CD4-positive, alpha-beta T cell treated with Interferon gamma for 1 hour (primary cell): ENCODE data around the gene GALNTL6.
"Not testable (repeated sequence)": the region's sequence is repeated elsewhere in the genome, so short reads cannot be mapped to it uniquely, and the experiment has no call there.

Experiments
- DNase-seq: peaks from one replicate; pipeline ENCODE4 v3.0.0-alpha.2; 2020

Gene GALNTL6

DNA sequence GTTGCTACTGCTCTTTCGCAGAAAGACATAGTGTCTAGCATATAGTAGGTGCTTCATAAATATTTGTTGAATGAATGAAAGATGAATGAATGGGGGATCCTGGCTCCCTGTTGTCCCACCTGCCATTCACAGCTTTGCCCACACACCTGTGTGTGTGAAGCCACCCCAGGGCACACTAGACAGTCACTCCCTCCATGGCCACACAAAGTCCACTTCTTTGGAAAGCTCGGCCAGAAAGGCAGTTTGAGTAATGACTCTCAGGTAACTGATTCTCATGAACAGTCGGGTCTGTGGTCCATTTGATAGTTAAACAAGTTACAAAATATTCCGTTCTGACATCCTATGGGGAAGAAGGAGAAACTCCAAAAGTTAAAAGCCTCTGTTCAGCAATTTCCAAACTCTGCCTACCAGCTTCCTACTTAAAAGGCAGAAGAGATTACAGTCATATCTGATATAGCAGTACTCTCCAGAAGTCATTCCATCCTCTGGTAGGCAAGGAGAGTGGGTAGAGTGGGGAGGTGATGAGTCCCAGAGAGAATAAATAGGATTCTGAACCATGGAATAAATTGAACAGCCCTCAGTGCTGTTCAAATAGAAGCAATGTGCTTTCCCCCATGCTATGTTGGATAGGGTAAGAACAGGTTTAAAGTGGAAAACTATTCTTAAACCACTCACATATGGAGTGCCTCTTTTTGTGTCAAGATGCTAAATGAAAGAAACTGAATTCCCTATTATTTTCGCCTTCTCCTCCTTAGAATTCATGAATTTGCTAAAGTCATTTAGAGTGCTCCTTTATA lies 1150.5 kb downstream of the GALNTL6 start:
- no peak for DNase-seq

DNA sequence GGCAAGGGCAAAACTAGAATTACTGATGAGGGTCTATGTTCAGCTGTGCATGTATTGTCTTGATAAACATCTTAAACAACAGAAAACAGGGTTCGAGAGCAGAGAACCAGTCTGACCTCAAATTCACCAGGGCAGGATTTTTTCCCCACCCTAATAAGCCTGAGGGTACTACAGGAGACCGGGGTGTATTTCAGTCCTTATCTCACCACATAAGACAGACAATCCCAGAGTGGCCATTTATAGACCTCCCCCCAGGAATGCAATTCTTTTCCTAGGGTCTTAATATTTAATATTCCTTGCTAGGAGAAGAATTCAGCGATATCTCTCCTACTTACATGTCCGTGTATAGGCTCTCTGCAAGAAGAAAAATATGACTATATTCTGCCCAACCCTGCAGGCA lies 1157.0 kb downstream of the GALNTL6 start:
- DNase-seq: not testable (repeated sequence)

DNA sequence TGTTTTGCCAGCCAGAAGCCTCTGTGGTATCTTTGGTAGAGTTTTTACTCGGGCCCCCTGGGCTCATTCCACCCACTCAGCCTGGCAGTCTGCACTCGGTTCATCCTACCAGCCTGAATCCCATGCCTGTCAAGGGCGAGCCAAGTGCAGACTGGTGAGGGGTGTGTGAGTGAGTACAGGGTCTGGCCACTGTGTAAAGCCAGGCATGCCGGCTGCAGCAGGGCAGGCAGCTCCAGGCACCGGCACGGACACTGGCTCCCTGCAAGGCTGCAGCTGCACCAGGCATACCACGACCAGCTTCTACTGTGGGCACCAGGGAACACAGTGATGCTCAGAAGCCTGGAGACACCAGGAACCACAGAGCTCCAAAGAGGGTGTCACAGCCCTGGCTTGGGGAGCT lies 1161.4 kb downstream of the GALNTL6 start:
- no peak for DNase-seq

- no peak for DNase-seq
Measured at GRCh38 chr4:172975651-172976229, 1162.5 kb downstream of the GALNTL6 start.

GRCh38 chr4:172977491-172978041 lies 1164.4 kb downstream of the GALNTL6 start:
- not testable (repeated sequence) for DNase-seq

DNA sequence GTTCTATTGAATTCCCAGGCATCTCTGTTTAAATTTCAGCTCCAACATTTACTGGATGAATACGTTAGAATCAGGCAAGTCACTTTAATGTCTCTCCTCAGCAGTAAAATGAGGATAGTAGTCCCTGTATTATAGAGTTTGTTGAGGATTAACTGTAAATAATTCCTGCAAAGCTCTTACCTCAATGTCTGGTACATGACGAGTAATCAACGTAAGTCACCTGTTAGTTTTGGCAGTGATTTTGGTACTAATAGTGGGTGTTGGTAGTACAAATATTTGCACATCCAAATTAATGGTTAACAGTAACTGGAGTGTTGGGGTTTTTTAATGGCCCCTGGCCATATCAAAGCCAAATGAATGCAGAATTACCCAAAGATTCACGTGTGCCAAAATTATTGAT lies 1165.6 kb downstream of the GALNTL6 start:
- DNase-seq: no peak

DNA sequence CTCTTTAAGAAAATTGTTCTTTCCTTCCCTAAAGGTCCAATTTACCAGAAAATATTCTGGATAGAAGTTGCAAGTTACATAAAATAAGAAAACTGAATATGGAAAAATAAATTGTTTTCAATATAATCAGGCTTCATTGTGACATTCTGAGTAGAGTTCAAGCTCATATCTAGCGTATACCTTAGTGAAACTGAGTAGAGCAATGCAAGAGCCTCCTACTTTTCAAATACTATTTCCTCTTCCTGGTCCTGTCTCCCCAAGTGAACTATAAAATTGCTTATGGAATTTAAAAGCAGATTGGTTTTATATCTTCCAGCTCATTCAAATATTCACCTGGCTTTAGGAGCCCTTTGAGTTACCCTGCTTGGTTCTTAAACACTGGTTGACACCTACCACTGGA lies 1166.1 kb downstream of the GALNTL6 start:
- DNase-seq: no peak

GRCh38 chr4:172980219-172980618 lies 1167.0 kb downstream of the GALNTL6 start:
- no peak for DNase-seq

DNA sequence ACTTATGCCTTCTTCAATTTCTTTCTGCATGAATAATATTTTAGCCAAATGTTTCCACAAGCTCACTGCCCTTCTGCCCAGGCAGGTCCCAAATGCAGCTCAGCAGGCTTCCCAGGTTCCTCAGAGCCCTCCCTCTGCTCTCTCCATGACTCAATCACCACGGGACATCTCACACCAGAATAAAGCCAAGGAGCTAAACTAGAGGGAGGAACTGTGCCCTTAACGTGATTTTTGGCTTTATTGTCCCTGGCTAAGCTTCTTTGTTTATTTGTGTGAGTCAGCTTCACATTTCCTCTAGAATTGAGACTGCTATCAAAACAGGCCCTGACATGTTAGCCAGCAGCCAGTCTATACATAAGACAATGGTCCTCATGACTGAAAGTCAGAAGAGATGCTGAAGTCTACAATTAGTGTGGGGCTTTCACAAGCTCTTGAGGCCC lies 1169.0 kb downstream of the GALNTL6 start:
- no peak for DNase-seq

DNA sequence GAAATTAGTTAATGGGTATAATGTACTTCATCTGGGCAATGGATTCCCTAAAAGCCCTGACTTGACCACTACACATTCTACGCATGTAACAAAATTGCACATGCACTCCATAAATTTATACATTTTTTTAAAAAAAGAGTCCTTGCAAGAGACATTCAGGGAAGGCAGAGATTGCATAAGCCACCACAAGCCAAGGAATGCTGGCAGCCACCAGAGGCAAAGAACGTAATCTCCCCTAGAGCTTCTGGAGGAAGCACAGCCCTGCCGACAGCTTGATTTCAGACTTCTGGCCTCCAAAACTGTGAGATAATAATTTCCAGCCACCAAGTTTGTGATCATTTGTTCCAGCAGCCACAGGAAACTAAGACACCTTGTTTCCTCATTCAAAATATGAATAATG lies 1169.8 kb downstream of the GALNTL6 start:
- no peak for DNase-seq

GRCh38 chr4:172983631-172984030 lies 1170.4 kb downstream of the GALNTL6 start:
- no peak for DNase-seq

DNA sequence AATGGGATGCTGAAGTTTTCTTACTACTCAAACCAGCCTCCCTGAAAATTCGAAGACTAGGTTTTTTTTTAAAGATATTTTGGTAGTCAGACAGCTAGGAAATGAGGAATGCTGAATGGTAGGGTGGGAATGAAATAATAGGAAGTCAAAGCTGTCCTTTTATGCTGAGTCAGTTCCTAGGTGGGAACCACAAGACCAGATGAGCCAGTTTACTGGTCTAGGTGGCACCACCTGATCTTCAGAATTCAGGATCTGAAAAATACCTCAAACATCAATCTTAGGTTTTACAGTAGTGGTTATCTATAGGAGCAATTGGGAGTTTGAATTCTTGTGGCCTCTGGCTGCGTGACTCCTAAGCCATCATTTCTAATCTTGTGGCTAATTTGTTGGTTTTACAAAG lies 1172.3 kb downstream of the GALNTL6 start:
- DNase-seq: no peak

- no peak for DNase-seq
Measured at GRCh38 chr4:172986114-172986513, 1172.9 kb downstream of the GALNTL6 start.

- no peak for DNase-seq
Measured at GRCh38 chr4:172989984-172990820, 1177.0 kb downstream of the GALNTL6 start.

GRCh38 chr4:172992648-172993378 lies 1179.6 kb downstream of the GALNTL6 start:
- no peak for DNase-seq

DNA sequence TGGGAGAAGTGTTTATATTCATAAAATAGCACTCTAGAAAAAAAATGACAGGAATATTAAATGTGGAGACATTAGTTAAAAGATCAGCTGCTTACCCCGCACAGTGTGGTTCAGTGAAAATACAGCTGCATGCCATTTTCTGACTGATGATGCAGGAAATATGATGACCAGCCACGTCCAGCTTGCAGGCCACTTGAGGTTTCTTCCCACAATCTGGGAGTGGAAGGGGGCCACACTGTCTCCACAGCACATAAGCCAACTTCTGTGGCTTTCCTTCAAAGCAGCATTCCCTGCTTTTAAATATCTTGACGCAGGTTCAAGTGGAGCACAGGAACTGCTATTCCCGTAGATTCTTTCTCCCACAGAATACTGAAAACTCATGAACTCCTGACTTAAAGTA lies 1182.0 kb downstream of the GALNTL6 start:
- no peak for DNase-seq

- no peak for DNase-seq
Measured at GRCh38 chr4:172995704-172996103, 1182.5 kb downstream of the GALNTL6 start.

- DNase-seq: no peak
Measured at GRCh38 chr4:172996571-172997216, 1183.5 kb downstream of the GALNTL6 start.

DNA sequence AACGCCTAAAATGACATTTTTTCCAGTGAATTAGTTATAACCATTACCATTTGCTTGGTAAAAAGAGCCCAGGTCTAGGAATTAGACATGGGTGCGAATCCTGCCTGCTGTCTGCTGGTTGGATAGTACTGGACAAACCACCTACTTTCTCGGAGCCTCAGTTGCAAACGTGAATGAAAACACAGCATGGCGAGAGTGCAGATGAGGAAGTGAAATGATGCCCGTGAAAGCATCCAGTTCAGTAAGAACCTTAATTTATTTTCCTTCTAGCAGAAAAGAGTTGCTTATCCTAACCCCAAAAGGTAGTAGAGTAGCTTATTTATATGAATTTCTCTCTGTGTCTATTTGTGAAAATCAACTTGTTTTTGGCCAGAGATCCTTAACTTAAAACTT lies 1184.0 kb downstream of the GALNTL6 start:
- DNase-seq: no peak

DNA sequence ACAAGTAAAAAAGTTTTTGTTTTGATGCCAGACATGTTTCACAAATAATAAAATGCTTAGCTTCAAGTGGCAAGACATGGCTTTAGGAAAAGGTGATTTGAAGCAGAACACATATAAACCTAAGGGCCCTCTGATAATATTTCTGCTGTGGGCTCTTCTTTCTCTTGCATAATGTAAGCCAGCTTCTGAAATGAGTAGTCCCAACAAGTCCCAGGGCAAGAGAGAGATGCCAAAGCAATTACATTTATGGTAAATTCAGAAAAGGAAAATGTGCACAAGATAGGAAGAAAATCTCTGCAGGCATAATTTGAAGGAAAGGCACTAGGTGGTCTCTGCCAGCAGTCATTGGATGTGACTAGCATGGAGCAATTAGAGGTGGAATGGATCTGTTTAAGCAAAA lies 1184.7 kb downstream of the GALNTL6 start:
- no peak for DNase-seq

- no peak for DNase-seq
Measured at GRCh38 chr4:172998527-172999469, 1185.6 kb downstream of the GALNTL6 start.
